ENCODE data around the gene ATP6V1F.
A peak's percentile ranks its signal among the peaks of the same experiment; 100 is the strongest.
"Not testable (repeated sequence)": the region's sequence is repeated elsewhere in the genome, so short reads cannot be mapped to it uniquely, and the experiment has no call there.

ATP6V1F gene

GRCh38 chr7:128902761-128903585 lies 40.3 kb downstream of the ATP6V1F start:
- DNase-seq (ENCODE audit: low spot score), result peak; percentile 37

GRCh38 chr7:128903621-128904361 lies 41.1 kb downstream of the ATP6V1F start:
- DNase-seq (ENCODE audit: low spot score), result no peak

- DNase-seq (ENCODE audit: low spot score), result peak; percentile 60
These were observed 41.9 kb downstream of the ATP6V1F start for GRCh38 chr7:128904381-128905197.

GRCh38 chr7:128906001-128906765 lies 43.5 kb downstream of the ATP6V1F start:
- DNase-seq (ENCODE audit: low spot score), result no peak

GRCh38 chr7:128906766-128907559 lies 44.3 kb downstream of the ATP6V1F start:
- no peak for DNase-seq (ENCODE audit: low spot score)

GRCh38 chr7:128908750-128909624 lies 46.3 kb downstream of the ATP6V1F start:
- DNase-seq (ENCODE audit: low spot score), result no peak

- DNase-seq (ENCODE audit: low spot score), result no peak
These were observed 47.2 kb downstream of the ATP6V1F start for GRCh38 chr7:128909625-128910568.

- no peak for DNase-seq (ENCODE audit: low spot score)
These were observed 47.9 kb downstream of the ATP6V1F start, which contains the start of gene KCP for GRCh38 chr7:128910569-128910945. KCP (minus strand) TSS chr7:128910709; CDS start chr7:128910676, 33 bp downstream.

- DNase-seq (ENCODE audit: low spot score), result no peak
These were observed 48.9 kb downstream of the ATP6V1F start for GRCh38 chr7:128911423-128912031.

- DNase-seq (ENCODE audit: low spot score), result no peak
These were observed 49.6 kb downstream of the ATP6V1F start for GRCh38 chr7:128912281-128912680.

GRCh38 chr7:128912709-128913495 lies 50.2 kb downstream of the ATP6V1F start:
- not testable (repeated sequence) for DNase-seq (ENCODE audit: low spot score)

- no peak for DNase-seq (ENCODE audit: low spot score)
These were observed 51.4 kb downstream of the ATP6V1F start for GRCh38 chr7:128913870-128914565.

GRCh38 chr7:128914566-128915151 lies 52.0 kb downstream of the ATP6V1F start:
- DNase-seq (ENCODE audit: low spot score), result no peak

- DNase-seq (ENCODE audit: low spot score), result no peak
These were observed 52.7 kb downstream of the ATP6V1F start for GRCh38 chr7:128915271-128915819.

Data from SW480 (cell line).